Parathyroid adenoma (tissue), 2 donors: ENCODE results near the gene DLG5.

Experiments used
- H2AFZ ChIP-seq: fragments of 300-600 bp; sonication (generic); one replicate; pipeline ENCODE4 v1.7.0; 2017; ENCODE audit warnings: antibody characterized with exemption, mild to moderate bottlenecking
- H3K27ac ChIP-seq: fragments of 300-600 bp; sonication (generic); one replicate; pipeline ENCODE4 v1.7.0; 2017
- H3K27me3 ChIP-seq: fragments of 300-600 bp; sonication (generic); one replicate; pipeline ENCODE4 v1.7.0; 2017; ENCODE audit warnings: low read length; ENCODE audit not compliant: control insufficient read depth, insufficient read depth
- H3K36me3 ChIP-seq: fragments of 300-600 bp; sonication (generic); one replicate; pipeline ENCODE4 v1.7.0; 2017; ENCODE audit warnings: low read length; ENCODE audit not compliant: control insufficient read depth, insufficient read depth
- H3K4me1 ChIP-seq: fragments of 300-600 bp; sonication (generic); one replicate; pipeline ENCODE4 v1.7.0; 2017; ENCODE audit warnings: control low read depth
- H3K4me2 ChIP-seq: fragments of 300-600 bp; sonication (generic); one replicate; pipeline ENCODE4 v1.7.0; 2017; ENCODE audit warnings: low read length
- H3K4me3 ChIP-seq: fragments of 300-600 bp; sonication (generic); one replicate; pipeline ENCODE4 v1.7.0; 2017; ENCODE audit warnings: low read depth, low read length
- H3K79me2 ChIP-seq: fragments of 300-600 bp; sonication (generic); one replicate; pipeline ENCODE4 v1.7.0; 2017; ENCODE audit warnings: control low read depth
- H3K9ac ChIP-seq: fragments of 300-600 bp; sonication (generic); one replicate; pipeline ENCODE4 v1.7.0; 2017; ENCODE audit warnings: mild to moderate bottlenecking
- H3K9me3 ChIP-seq: fragments of 300-600 bp; sonication (generic); one replicate; pipeline ENCODE4 v1.7.0; 2017; ENCODE audit warnings: low read length; ENCODE audit not compliant: control insufficient read depth
- CTCF ChIP-seq: fragments of 300-600 bp; sonication (generic); IDR thresholded peaks from one replicate; pipeline ENCODE4 v1.7.0; 2017; ENCODE audit warnings: antibody characterized with exemption, mild to moderate bottlenecking
- donor health status: primary hyperparathyroidism.

Gene DLG5

GRCh38 chr10:77849039-77849664 lies 77.4 kb downstream of the DLG5 start:
- no peak for TF ChIP-seq CTCF
- H3K9ac ChIP-seq: no peak overlapping the region
- H3K36me3 ChIP-seq: no peaks in the 10 kb centered on the region
- no peak overlapping the region for H3K4me2 ChIP-seq
- no peaks in the 10 kb centered on the region for H3K9me3 ChIP-seq
- H3K4me1 ChIP-seq: peaks cover 17% of the 10 kb centered on the region
- peak overlapping the region; percentile 13 for H3K27ac ChIP-seq
- H3K27me3 ChIP-seq: no peaks in the 10 kb centered on the region
- no peak overlapping the region for H2AFZ ChIP-seq
- H3K4me3 ChIP-seq: no peak overlapping the region
- H3K79me2 ChIP-seq: peaks cover 80% of the 10 kb centered on the region

- Histone ChIP-seq H3K4me3 (no peak overlapping the region), H3K9ac (no peak overlapping the region), H3K27me3 (no peaks in the 10 kb centered on the region), H3K36me3 (no peaks in the 10 kb centered on the region), H3K9me3 (no peaks in the 10 kb centered on the region), H2AFZ (no peak overlapping the region), H3K79me2 (peaks cover 76% of the 10 kb centered on the region), H3K27ac (peak overlapping the region; percentile 51), H3K4me2 (no peak overlapping the region), H3K4me1 (peaks cover 17% of the 10 kb centered on the region)
- TF ChIP-seq CTCF: peak; percentile 98
Observed at GRCh38 chr10:77846718-77847311, 79.7 kb downstream of the DLG5 start.

GRCh38 chr10:77845451-77845850 lies 81.1 kb downstream of the DLG5 start:
- H2AFZ ChIP-seq: no peak overlapping the region
- H3K27ac ChIP-seq: no peak overlapping the region
- no peaks in the 10 kb centered on the region for H3K36me3 ChIP-seq
- H3K9me3 ChIP-seq: no peaks in the 10 kb centered on the region
- H3K4me1 ChIP-seq: peaks cover 17% of the 10 kb centered on the region
- H3K9ac ChIP-seq: no peak overlapping the region
- H3K4me3 ChIP-seq: no peak overlapping the region
- H3K79me2 ChIP-seq: peaks cover 68% of the 10 kb centered on the region
- no peak overlapping the region for H3K4me2 ChIP-seq
- H3K27me3 ChIP-seq: no peaks in the 10 kb centered on the region
- TF ChIP-seq CTCF: no peak

- Histone ChIP-seq H3K4me2 (no peak overlapping the region), H3K4me1 (peaks cover 17% of the 10 kb centered on the region), H3K4me3 (no peak overlapping the region), H3K27ac (no peak overlapping the region), H3K27me3 (no peaks in the 10 kb centered on the region), H3K79me2 (peaks cover 67% of the 10 kb centered on the region), H3K36me3 (no peaks in the 10 kb centered on the region), H3K9me3 (no peaks in the 10 kb centered on the region), H3K9ac (no peak overlapping the region), H2AFZ (no peak overlapping the region)
- no peak for TF ChIP-seq CTCF
Observed at GRCh38 chr10:77844713-77845445, 81.7 kb downstream of the DLG5 start.
